PC-9 (cell line): ENCODE data around the gene SLC17A4. TPM values are rescaled to one million over a fixed set of nuclear protein-coding genes. Genes with fewer than 3 reads are reported as not detected.

Experiments
- BruUV-seq: library from RNA; stranded (reverse); fragments of 400-500 nt; replicated peaks from 2 replicates; lab custom pipeline; 2021; lab: Mats Ljungman, UMichigan
- CTCF ChIA-PET: fragments of 300-600 bp; sonication (Branson Sonifier 250); formaldehyde crosslinking; loops from one replicate; lab custom pipeline; 2022; ENCODE audit warnings: antibody characterized with exemption; lab: Charles Lee
- POLR2A ChIA-PET: fragments of 300-600 bp; sonication (Branson Sonifier 250); formaldehyde crosslinking; loops from one replicate; lab custom pipeline; 2022; ENCODE audit warnings: antibody characterized with exemption; ENCODE audit not compliant: unreplicated experiment; lab: Charles Lee
- DNase-seq, 2 experiments: peaks; one replicate each; pipeline versions ENCODE4 v3.0.0 to v3.0.0-alpha.2; 2015 to 2022; ENCODE audit warnings: mixed read lengths in 1 of 2
- H2AFZ ChIP-seq: fragments of 200-600 bp; sonication (generic); 2 replicates; pipeline ENCODE4 v1.8.1; 2017; ENCODE audit warnings: antibody characterized with exemption
- H3F3A ChIP-seq: fragments of 200-600 bp; sonication (generic); 2 replicates; pipeline ENCODE4 v1.8.1; 2017; ENCODE audit warnings: antibody characterized with exemption, mild to moderate bottlenecking, low read depth; ENCODE audit not compliant: insufficient read depth
- H3K27ac ChIP-seq: fragments of 200-600 bp; sonication (generic); 2 replicates; pipeline ENCODE4 v1.6.1; 2016; ENCODE audit warnings: mixed run types
- H3K27me3 ChIP-seq: fragments of 200-600 bp; sonication (generic); 2 replicates; pipeline ENCODE4 v1.6.1; 2016; ENCODE audit warnings: low read depth, mixed run types; ENCODE audit not compliant: insufficient read depth
- H3K36me3 ChIP-seq: fragments of 200-600 bp; sonication (generic); 2 replicates; pipeline ENCODE4 v1.6.1; 2016; ENCODE audit warnings: low read depth, mixed run types
- H3K4me1 ChIP-seq: fragments of 200-600 bp; sonication (generic); replicated peaks from 2 replicates; pipeline ENCODE4 v1.6.1; 2016; ENCODE audit warnings: mixed run types; ENCODE audit not compliant: insufficient read depth
- H3K4me2 ChIP-seq: fragments of 200-600 bp; sonication (generic); 2 replicates; pipeline ENCODE4 v1.6.1; 2017; ENCODE audit warnings: mixed run types
- H3K4me3 ChIP-seq: fragments of 200-600 bp; sonication (generic); 2 replicates; pipeline ENCODE4 v1.6.1; 2016; ENCODE audit warnings: mixed run types
- H3K79me2 ChIP-seq: fragments of 200-600 bp; sonication (generic); 2 replicates; pipeline ENCODE4 v1.6.1; 2017; ENCODE audit warnings: low read depth, mixed run types
- H3K9me2 ChIP-seq: fragments of 200-600 bp; sonication (generic); 2 replicates; pipeline ENCODE4 v1.8.1; 2017; ENCODE audit warnings: mild to moderate bottlenecking; ENCODE audit not compliant: insufficient read depth
- H3K9me3 ChIP-seq: fragments of 200-600 bp; sonication (generic); 2 replicates; pipeline ENCODE4 v1.8.1; 2016; ENCODE audit warnings: low read depth; ENCODE audit not compliant: insufficient read depth
- H4K20me1 ChIP-seq: fragments of 200-600 bp; sonication (generic); 2 replicates; pipeline ENCODE4 v1.8.1; 2017; ENCODE audit not compliant: insufficient read depth
- CTCF ChIP-seq: fragments of 200-600 bp; sonication (generic); conservative IDR thresholded peaks from 2 replicates; pipeline ENCODE4 v1.6.1; 2017; ENCODE audit warnings: mixed run types, antibody characterized with exemption, mild to moderate bottlenecking, moderate library complexity
- EZH2 ChIP-seq: fragments of 200-600 bp; sonication (generic); IDR thresholded peaks from 2 replicates; pipeline ENCODE4 v1.8.0; 2017; ENCODE audit warnings: antibody characterized with exemption, low read depth
- intact Hi-C: fragments of 100-400 bp; cut with micrococcal nuclease; formaldehyde crosslinking; loops from one replicate; pipeline ENCODE4 v1.10.0; 2022; ENCODE audit not compliant: unreplicated experiment
- total RNA-seq: library from RNA; stranded (reverse); gene quantifications from 2 replicates; pipeline ENCODE4 v1.2.3, GENCODE V29; 2021

SLC17A4 gene
- total RNA-seq, 1 experiment from 2014 or later, result 0.13 TPM

- H3K4me3 ChIP-seq, result no peak overlapping the region
- no peak overlapping the region for H3K27ac ChIP-seq
- TF ChIP-seq CTCF, result no peak
- TF ChIP-seq EZH2, result no peak
- no peaks in the 10 kb centered on the region for H3F3A ChIP-seq
- no peaks in the 10 kb centered on the region for H3K9me3 ChIP-seq
- H3K4me2 ChIP-seq, result no peak overlapping the region
- CTCF ChIA-PET, result no interaction called here
- H3K79me2 ChIP-seq, result no peaks in the 10 kb centered on the region
- H3K36me3 ChIP-seq, result no peaks in the 10 kb centered on the region
- no peak for DNase-seq
- POLR2A ChIA-PET, result no interaction called here
- no peaks in the 10 kb centered on the region for H4K20me1 ChIP-seq
- BruUV-seq, result no TSS peak
- no peak overlapping the region for H2AFZ ChIP-seq
- no peaks in the 10 kb centered on the region for H3K27me3 ChIP-seq
- no peaks in the 10 kb centered on the region; the same call in 1 of the 2 replicates for H3K9me2 ChIP-seq
- intact Hi-C loops, result no loop called here
- 0 out of 2 replicates have a peak, but pooled peaks cover 3% of the 10 kb centered on the region for H3K4me1 ChIP-seq
Measured at GRCh38 chr6:25756382-25757363, 2.1 kb downstream of the SLC17A4 start.

- Histone ChIP-seq H3K27ac (no peak overlapping the region), H3K4me2 (no peak overlapping the region), H2AFZ (no peak overlapping the region), H4K20me1 (no peaks in the 10 kb centered on the region), H3K9me3 (no peaks in the 10 kb centered on the region), H3K79me2 (no peaks in the 10 kb centered on the region), H3K9me2 (no peaks in the 10 kb centered on the region; the same call in 1 of the 2 replicates), H3K4me3 (no peak overlapping the region), H3F3A (no peaks in the 10 kb centered on the region), H3K36me3 (no peaks in the 10 kb centered on the region), H3K4me1 (0 out of 2 replicates have a peak, but pooled peaks cover 3% of the 10 kb centered on the region), H3K27me3 (no peaks in the 10 kb centered on the region)
- TF ChIP-seq CTCF, result no peak
- TF ChIP-seq EZH2, result no peak
- ChIA-PET POLR2A (interaction anchor here (0.6 kb wide), 1 partner anchor 210 kb away, joined by 4 read pairs; no protein-coding TSS in a partner anchor), CTCF (no interaction called here)
- intact Hi-C loops, result no loop called here
- no peak for DNase-seq
- no TSS peak for BruUV-seq
Measured at GRCh38 chr6:25757936-25758642, 3.5 kb downstream of the SLC17A4 start.

GRCh38 chr6:25764611-25765010 lies 10.1 kb downstream of the SLC17A4 start:
- no peak for TF ChIP-seq CTCF
- TF ChIP-seq EZH2, result no peak
- no TSS peak for BruUV-seq
- intact Hi-C loops, result no loop called here

More at GRCh38 chr6:25764611-25765010, 10.1 kb downstream of the SLC17A4 start:
- no peaks in the 10 kb centered on the region for H3K36me3 ChIP-seq
- H3F3A ChIP-seq, result no peaks in the 10 kb centered on the region
- CTCF ChIA-PET, result no interaction called here
- no peaks in the 10 kb centered on the region; the same call in 1 of the 2 replicates for H3K4me1 ChIP-seq
- H3K9me2 ChIP-seq, result no peaks in the 10 kb centered on the region; the same call in 1 of the 2 replicates
- no peak overlapping the region for H3K4me2 ChIP-seq
- POLR2A ChIA-PET, result no interaction called here
- H4K20me1 ChIP-seq, result no peaks in the 10 kb centered on the region
- H3K79me2 ChIP-seq, result no peaks in the 10 kb centered on the region
- H3K27me3 ChIP-seq, result no peaks in the 10 kb centered on the region
- no peak overlapping the region for H3K27ac ChIP-seq
- no peak for DNase-seq
- no peaks in the 10 kb centered on the region for H3K9me3 ChIP-seq
- no peak overlapping the region for H2AFZ ChIP-seq
- no peak overlapping the region for H3K4me3 ChIP-seq
